HG03064 (cell line): ENCODE measurements around the gene KIF14.
"Not testable (repeated sequence)": the region's sequence is repeated elsewhere in the genome, so short reads cannot be mapped to it uniquely, and the experiment has no call there.

Experiments used
- ATAC-seq: cut with Tn5 transposase; IDR thresholded peaks from one replicate; pipeline ENCODE4 v1.9.1; 2021; ENCODE audit warnings: low read depth; ENCODE audit not compliant: unreplicated experiment

Gene KIF14

DNA sequence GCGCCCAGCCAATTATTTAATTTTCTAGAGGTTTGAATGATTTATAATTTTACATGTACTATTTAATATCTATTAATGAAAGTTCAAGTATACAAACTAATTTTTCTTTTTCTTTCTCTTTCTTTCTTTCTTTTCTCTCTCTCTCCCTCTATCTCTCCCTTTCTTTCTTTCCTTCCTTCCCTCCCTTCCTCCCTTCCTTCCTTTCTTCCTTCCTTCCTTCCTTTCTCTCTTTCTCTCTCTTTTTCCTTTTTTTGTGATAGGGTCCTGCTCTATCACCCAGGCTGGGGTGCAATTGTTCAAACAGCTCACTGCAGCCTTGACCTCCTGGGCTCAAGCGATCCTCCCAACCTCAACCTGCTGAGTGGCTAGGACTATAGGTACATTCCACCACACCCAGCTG is 16.1 kb upstream of the KIF14 start:
- ATAC-seq: no peak

GRCh38 chr1:200634261-200635122 is 13.9 kb upstream of the KIF14 start:
- ATAC-seq: no peak

- ATAC-seq: no peak
These were observed 10.8 kb upstream of the KIF14 start for GRCh38 chr1:200631375-200631774.

GRCh38 chr1:200630515-200630899 is 10.0 kb upstream of the KIF14 start:
- ATAC-seq: not testable (repeated sequence)

DNA sequence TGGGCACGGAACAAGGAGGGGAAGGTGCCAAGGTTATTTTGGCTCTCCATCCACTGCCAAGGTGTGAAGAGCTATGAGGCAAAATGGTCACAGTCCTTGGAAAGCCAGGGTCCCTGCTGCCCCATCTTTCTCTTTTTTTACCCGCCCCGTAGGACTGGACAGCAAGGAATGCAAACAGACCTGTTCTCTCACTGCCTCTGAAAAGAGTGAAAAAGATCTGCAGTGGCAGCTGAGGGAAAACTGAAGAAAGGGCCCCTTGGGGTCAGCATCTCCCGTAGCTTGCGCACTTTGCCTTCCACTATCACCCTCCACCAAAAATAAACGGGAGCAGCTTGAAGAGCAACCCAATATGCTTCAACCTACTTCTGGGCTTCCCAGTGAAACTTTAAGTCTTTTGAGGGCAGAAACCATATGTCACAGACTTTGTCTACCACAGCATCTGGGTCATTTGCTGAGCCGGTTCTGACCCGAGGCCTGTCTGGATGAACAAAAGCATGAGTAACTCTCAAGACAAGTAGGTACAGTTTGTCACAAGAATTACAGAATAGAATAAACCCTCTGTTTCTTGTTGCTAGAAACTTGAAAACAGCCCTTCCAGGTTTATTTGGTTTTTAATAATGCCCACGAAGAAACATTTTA is 9.4 kb upstream of the KIF14 start:
- no peak for ATAC-seq

GRCh38 chr1:200628223-200628881 is 7.8 kb upstream of the KIF14 start:
- peak; percentile 89 for ATAC-seq

DNA sequence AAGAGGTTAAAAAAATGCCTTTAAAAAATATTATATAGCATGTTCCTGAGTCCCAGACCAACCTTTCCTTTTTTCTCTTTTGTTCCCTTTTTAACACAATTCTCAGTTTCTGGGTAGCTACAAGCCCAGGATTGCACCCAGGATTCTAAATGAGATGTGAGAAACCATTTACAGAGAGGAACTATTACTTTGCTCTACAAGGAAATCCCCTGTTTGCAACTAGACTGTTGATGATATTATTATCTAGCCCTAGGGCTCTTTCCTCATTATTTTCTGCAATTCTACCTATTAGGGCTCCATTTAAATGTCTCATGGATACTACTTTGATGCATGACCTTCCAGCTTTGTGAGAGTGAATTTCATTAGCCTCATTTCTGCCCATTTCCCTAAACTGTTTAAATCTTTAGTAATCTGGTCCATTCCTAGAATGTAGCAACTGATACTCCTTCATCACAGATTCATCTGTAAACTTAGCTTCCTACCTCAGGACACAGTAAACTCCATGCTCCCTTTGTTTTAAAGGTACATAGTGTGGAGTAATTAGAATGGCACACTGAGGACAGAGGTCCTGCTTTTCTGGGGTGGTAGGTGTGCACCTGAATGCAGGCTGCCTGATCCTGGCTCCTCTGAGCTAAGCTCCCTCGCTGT is 7.1 kb upstream of the KIF14 start:
- no peak for ATAC-seq

- no peak for ATAC-seq
These were observed 6.4 kb upstream of the KIF14 start for GRCh38 chr1:200626853-200627534.

- ATAC-seq: no peak
These were observed 4.9 kb upstream of the KIF14 start for GRCh38 chr1:200625381-200625824.

DNA sequence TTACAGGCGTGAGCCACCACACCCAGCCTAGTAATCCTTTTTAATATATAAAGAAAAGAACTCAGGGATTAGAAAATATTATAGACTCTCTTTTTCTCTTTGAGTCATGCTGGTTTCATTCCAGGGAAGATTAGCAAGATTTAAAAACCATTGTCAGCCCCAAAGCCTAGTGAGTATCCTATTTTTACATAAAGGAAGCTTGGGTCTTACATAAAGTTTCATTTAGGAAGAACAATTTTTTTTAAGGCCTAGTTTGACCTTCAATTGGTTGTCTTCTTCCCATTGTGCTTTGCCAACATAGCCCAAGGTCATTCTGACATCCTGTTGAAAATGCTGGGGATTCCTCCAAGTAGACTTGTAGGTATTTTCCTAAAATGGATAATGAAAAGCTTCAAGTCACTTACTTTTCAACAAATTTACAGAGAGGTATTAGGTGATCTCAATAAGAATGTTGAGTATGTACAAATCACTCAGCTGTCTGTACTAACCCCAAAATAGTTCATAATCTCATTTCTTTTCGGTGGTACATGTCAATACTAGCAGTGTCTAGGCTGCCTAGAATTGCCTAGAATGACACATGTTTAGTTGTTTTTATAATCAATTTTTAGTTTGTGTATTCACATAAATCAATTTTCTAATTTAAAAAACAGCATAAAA is 4.3 kb upstream of the KIF14 start:
- no peak for ATAC-seq

GRCh38 chr1:200619894-200620272 is 668 bp downstream of the KIF14 start:
- ATAC-seq: no peak

- no peak for ATAC-seq
These were observed 9.7 kb downstream of the KIF14 start for GRCh38 chr1:200610846-200611245.

DNA sequence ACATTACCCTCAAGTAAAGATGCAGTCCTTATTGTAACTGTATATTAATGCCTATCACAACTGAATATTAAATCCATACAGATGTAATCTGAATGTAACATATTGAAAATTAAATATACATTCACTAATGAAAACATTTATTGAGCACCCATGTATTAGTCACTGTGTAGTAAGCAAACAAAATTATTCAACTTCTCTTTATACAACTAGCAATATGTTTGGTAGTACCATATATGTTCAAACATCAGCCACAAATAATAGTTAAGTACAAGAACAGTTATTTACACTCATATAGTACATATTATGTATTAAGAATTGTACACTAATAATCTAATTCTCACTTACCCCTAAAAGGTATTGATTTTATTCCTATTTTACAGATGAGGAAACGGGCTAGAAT is 17.9 kb downstream of the KIF14 start:
- ATAC-seq: no peak

DNA sequence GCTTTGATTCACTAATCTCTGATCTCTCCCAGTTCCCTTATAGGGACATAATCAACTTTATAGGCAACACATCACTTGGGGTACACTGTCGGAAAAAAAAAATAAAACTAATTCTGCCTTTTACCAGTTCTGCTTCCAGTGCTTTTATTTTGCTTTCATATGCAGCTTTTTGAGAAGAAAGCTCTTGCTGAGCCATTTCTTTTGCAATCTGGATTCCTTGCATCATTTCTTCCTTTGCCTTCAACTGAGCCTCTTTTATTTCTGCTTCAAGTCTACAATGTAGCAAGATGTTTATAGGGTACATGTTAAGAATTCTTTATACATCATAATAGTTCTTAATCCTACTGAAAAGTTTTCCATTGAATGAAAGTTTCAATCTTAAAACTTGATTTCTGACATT is 30.6 kb downstream of the KIF14 start:
- ATAC-seq: no peak

- ATAC-seq: no peak
These were observed 31.9 kb downstream of the KIF14 start for GRCh38 chr1:200588698-200589097.

- no peak for ATAC-seq
These were observed 56.2 kb downstream of the KIF14 start for GRCh38 chr1:200564319-200564718.

GRCh38 chr1:200561856-200562214 is 58.7 kb downstream of the KIF14 start:
- ATAC-seq: no peak

DNA sequence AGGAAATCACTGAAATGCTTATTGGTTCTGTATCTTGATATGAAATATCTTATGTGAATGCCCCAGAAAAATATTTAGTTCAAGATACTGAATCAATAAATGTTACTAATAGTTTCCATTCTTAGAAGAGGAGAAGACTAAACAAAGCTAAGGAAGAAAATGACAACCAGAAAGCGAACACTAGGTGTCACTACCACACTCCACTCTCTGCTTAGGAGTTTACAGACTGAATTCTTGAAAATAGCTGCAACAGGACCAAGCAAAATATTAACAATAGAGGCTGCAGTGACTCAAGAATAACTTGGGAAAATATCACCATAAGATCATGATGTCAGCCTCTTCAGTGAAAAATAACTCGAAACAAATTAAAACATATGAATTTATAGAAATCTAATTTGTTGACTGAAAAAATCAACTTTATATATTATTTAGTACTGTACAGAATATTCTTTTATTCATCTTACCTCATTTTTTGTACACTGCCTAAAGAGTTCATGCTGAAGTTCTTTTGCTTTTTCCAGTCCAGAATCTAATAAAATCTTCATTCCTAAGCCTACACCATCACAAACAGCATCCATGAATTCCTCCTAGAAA is 61.6 kb downstream of the KIF14 start:
- no peak for ATAC-seq

DNA sequence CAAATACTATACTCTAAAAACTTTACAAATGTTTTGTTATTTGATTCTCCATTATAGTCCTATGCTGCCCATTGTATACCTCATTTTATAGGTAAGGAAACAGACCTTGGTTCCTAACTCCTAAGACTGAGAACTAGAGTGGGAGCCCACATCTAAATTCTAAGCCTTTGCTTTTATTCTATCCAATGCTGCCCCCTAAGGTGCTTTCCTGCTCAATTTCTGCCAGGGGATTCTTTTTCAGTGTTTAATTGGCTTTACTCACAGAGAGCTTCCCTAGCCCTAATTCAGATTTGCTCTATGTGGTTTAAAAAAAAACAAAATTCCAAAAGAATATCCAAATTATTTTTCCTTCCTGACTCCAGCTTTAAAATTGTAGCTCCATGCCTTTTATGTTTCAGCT is 64.5 kb downstream of the KIF14 start:
- ATAC-seq: no peak

GRCh38 chr1:200552737-200553136 is 67.8 kb downstream of the KIF14 start:
- not testable (repeated sequence) for ATAC-seq
